IPS DF 6.9 (cell line): ENCODE data around the gene CMKLR1.

Experiments
- DNase-seq: peaks from one replicate; pipeline ENCODE4 v3.0.0-alpha.2; 2013; ENCODE audit warnings: low read depth, low spot score
- H3K27ac ChIP-seq: one replicate; pipeline ENCODE4 v1.5.1; 2013; ENCODE audit warnings: low read length, control low read depth
- H3K27me3 ChIP-seq: 2 replicates; pipeline ENCODE4 v1.6.1; 2013; ENCODE audit warnings: mild to moderate bottlenecking, low read length; ENCODE audit not compliant: control insufficient read depth, insufficient read depth
- H3K36me3 ChIP-seq: 2 replicates; pipeline ENCODE4 v1.6.1; 2013; ENCODE audit warnings: low read length; ENCODE audit not compliant: control insufficient read depth, insufficient read depth
- H3K4me1 ChIP-seq: 2 replicates; pipeline ENCODE4 v1.6.1; 2013; ENCODE audit warnings: low read length; ENCODE audit not compliant: control insufficient read depth, insufficient read depth
- H3K4me3 ChIP-seq: 2 replicates; pipeline ENCODE4 v1.5.1; 2013; ENCODE audit warnings: mild to moderate bottlenecking, low read length
- H3K9me3 ChIP-seq: 2 replicates; pipeline ENCODE4 v1.6.1; 2013; ENCODE audit warnings: low read length, inconsistent platforms; ENCODE audit not compliant: control insufficient read depth, insufficient read depth
- WGBS: extraction: QIAGEN DNeasy Blood & Tissue Kit; methylation state at CpG from one replicate; pipeline ENCODE4 v1.1.7; 2013; ENCODE audit warnings: mixed read lengths, missing lambda C conversion rate; ENCODE audit not compliant: insufficient read length, insufficient coverage; 5-methylcytosine and 5-hydroxymethylcytosine counted together

Gene CMKLR1

GRCh38 chr12:108374596-108375320 lies 35.6 kb upstream of the CMKLR1 start:
- no peaks in the 10 kb centered on the region for H3K36me3 ChIP-seq
- WGBS: no CpG with 5 or more reads among the region's 2 CpGs
- H3K4me3 ChIP-seq: no peak overlapping the region
- H3K27me3 ChIP-seq: no peaks in the 10 kb centered on the region
- H3K4me1 ChIP-seq: no peaks in the 10 kb centered on the region
- H3K9me3 ChIP-seq: no peaks in the 10 kb centered on the region
- H3K27ac ChIP-seq: no peak overlapping the region
- no peak for DNase-seq

DNA sequence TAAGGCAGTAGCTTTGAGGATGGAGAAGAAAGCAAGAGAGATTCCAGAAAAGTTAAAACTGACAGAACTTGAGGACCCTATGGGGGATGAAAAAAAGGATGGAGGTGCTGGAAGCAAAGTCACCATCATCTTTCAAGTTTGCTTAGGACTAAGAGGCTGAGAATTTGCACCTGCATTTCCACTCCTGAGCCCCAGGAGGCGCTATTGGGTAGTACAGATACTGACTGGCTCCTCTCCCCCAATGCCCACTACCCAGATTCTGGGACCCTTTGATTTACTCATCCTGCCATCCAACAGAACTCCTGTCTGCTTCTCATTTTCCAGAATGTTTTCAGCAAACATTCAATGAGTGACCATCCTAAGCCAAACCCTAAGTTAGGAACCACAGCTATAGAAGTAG lies 34.0 kb upstream of the CMKLR1 start:
- Histone ChIP-seq H3K27me3 (no peaks in the 10 kb centered on the region), H3K4me3 (no peak overlapping the region), H3K27ac (no peak overlapping the region), H3K4me1 (no peaks in the 10 kb centered on the region; the same call in 1 of the 2 replicates), H3K9me3 (no peaks in the 10 kb centered on the region), H3K36me3 (no peaks in the 10 kb centered on the region)
- no CpG with 5 or more reads among the region's 1 CpG for WGBS
- DNase-seq: peak; percentile 16

- Histone ChIP-seq H3K9me3 (no peaks in the 10 kb centered on the region), H3K36me3 (no peaks in the 10 kb centered on the region), H3K27me3 (no peaks in the 10 kb centered on the region), H3K4me1 (no peaks in the 10 kb centered on the region; the same call in 1 of the 2 replicates), H3K27ac (no peak overlapping the region), H3K4me3 (no peak overlapping the region)
- DNase-seq: no peak
- no CpG with 5 or more reads among the region's 6 CpGs for WGBS
Measured at GRCh38 chr12:108371801-108372344, 32.8 kb upstream of the CMKLR1 start.

GRCh38 chr12:108370415-108370814 lies 31.3 kb upstream of the CMKLR1 start:
- Histone ChIP-seq H3K36me3 (no peaks in the 10 kb centered on the region), H3K9me3 (no peaks in the 10 kb centered on the region), H3K27me3 (no peaks in the 10 kb centered on the region), H3K4me3 (no peak overlapping the region), H3K27ac (no peak overlapping the region), H3K4me1 (no peaks in the 10 kb centered on the region; the same call in 1 of the 2 replicates)
- WGBS: no CpG with 5 or more reads among the region's 5 CpGs
- DNase-seq: no peak

GRCh38 chr12:108369736-108370396 lies 30.8 kb upstream of the CMKLR1 start:
- H3K4me1 ChIP-seq: no peaks in the 10 kb centered on the region; the same call in 1 of the 2 replicates
- no peak overlapping the region for H3K27ac ChIP-seq
- WGBS: no CpG with 5 or more reads among the region's 5 CpGs
- H3K9me3 ChIP-seq: no peaks in the 10 kb centered on the region
- no peaks in the 10 kb centered on the region for H3K27me3 ChIP-seq
- no peak for DNase-seq
- H3K4me3 ChIP-seq: no peak overlapping the region
- H3K36me3 ChIP-seq: no peaks in the 10 kb centered on the region

DNA sequence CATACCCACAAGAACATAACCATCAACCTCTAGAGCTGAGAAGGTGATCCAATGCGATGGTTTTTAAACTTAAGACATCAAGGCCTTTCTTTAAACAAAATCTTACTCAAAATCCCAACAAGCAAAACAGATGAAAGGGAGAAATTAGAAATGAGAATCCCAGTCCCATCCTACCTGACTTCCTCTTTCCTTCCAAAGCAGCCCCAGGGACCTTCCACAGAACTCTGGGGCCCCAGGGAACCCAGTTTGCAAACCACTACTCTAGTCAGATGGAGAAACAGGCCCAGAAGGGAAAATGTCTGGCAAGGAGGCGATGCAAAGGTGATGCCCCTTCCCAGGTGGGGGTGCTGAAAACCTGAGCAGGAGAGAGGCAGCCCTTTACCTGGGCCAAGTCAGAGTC lies 29.0 kb upstream of the CMKLR1 start:
- Histone ChIP-seq H3K27me3 (no peaks in the 10 kb centered on the region), H3K27ac (no peak overlapping the region), H3K36me3 (no peaks in the 10 kb centered on the region), H3K9me3 (no peaks in the 10 kb centered on the region), H3K4me1 (no peaks in the 10 kb centered on the region; the same call in 1 of the 2 replicates), H3K4me3 (no peak overlapping the region)
- WGBS: no CpG with 5 or more reads among the region's 2 CpGs
- no peak for DNase-seq

GRCh38 chr12:108367436-108367835 lies 28.3 kb upstream of the CMKLR1 start:
- WGBS: no CpG with 5 or more reads among the region's 7 CpGs
- Histone ChIP-seq H3K27ac (no peak overlapping the region), H3K4me1 (no peaks in the 10 kb centered on the region; the same call in 1 of the 2 replicates), H3K36me3 (no peaks in the 10 kb centered on the region), H3K4me3 (no peak overlapping the region), H3K9me3 (no peaks in the 10 kb centered on the region), H3K27me3 (no peaks in the 10 kb centered on the region)
- no peak for DNase-seq

GRCh38 chr12:108365324-108365723 lies 26.2 kb upstream of the CMKLR1 start:
- Histone ChIP-seq H3K27ac (no peak overlapping the region), H3K36me3 (no peaks in the 10 kb centered on the region), H3K27me3 (no peaks in the 10 kb centered on the region), H3K4me3 (no peak overlapping the region), H3K4me1 (no peaks in the 10 kb centered on the region; the same call in 1 of the 2 replicates), H3K9me3 (no peaks in the 10 kb centered on the region)
- DNase-seq: no peak

GRCh38 chr12:108364879-108365278 lies 25.8 kb upstream of the CMKLR1 start:
- no peak for DNase-seq
- Histone ChIP-seq H3K9me3 (no peaks in the 10 kb centered on the region), H3K27ac (no peak overlapping the region), H3K4me1 (no peaks in the 10 kb centered on the region; the same call in 1 of the 2 replicates), H3K4me3 (no peak overlapping the region), H3K36me3 (no peaks in the 10 kb centered on the region), H3K27me3 (no peaks in the 10 kb centered on the region)
- no CpG with 5 or more reads among the region's 3 CpGs for WGBS

DNA sequence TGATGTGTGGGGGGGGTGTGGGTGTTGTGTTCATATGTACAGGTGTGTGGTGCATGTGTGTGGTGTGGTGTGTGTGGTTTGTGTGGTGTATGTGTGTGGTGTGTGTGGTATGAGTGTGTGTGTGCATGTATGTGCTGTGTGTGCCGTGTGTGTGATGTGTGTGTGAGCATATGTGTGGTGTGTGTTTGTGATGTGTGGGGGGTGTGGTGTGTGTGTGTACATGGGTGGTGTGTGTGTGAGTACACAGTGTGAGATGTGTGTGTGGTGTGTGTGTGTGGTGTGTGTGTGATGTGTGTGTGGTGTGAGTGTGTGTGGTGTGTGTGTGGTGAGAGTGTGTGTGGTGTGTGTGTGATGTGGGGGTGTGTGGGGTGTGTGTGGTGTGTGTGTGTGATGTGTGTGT lies 24.5 kb upstream of the CMKLR1 start:
- no peaks in the 10 kb centered on the region for H3K9me3 ChIP-seq
- WGBS: 100% methylated on average over 1 of the region's 1 CpG
- no peaks in the 10 kb centered on the region for H3K27me3 ChIP-seq
- H3K27ac ChIP-seq: no peak overlapping the region
- no peak for DNase-seq
- no peaks in the 10 kb centered on the region; the same call in 1 of the 2 replicates for H3K4me1 ChIP-seq
- no peak overlapping the region for H3K4me3 ChIP-seq
- H3K36me3 ChIP-seq: no peaks in the 10 kb centered on the region
